HL-60 (cell line): ENCODE results near the gene EPS8L3.
"Not testable (repeated sequence)": the region's sequence is repeated elsewhere in the genome, so short reads cannot be mapped to it uniquely, and the experiment has no call there.

ENCODE experiments used
- CTCF ChIP-seq: IDR thresholded peaks from one replicate; pipeline ENCODE4 v1.5.1; 2011; ENCODE audit warnings: low read length, control low read depth, inconsistent platforms; ENCODE audit not compliant: insufficient read depth
- POLR2AphosphoS5 ChIP-seq: IDR thresholded peaks from 2 replicates; pipeline ENCODE4 v1.6.1; 2012; ENCODE audit warnings: low read depth

GRCh38 chr1:109756325-109756724, 7.4 kb downstream of the EPS8L3 start:
- not testable (repeated sequence) for TF ChIP-seq CTCF, POLR2AphosphoS5
